Mucosa of rectum (tissue), 2 donors: Measurements from ENCODE around the gene JAZF1.

Experiments
- H3K27ac ChIP-seq, 2 donors: one replicate each; pipeline ENCODE4 v1.7.0; 2013; ENCODE audit warnings: inconsistent platforms in 2 of 2, low read depth in 2 of 2, low read length in 2 of 2
- H3K27me3 ChIP-seq, 2 donors: one replicate each; pipeline ENCODE4 v1.7.0; 2013; ENCODE audit warnings: low read length in 2 of 2; ENCODE audit not compliant: control insufficient read depth in 2 of 2, insufficient read depth in 2 of 2
- H3K36me3 ChIP-seq, 2 donors: one replicate each; pipeline ENCODE4 v1.7.0; 2013; ENCODE audit warnings: low read length in 2 of 2; ENCODE audit not compliant: control insufficient read depth in 2 of 2, insufficient read depth in 2 of 2
- H3K4me1 ChIP-seq, 2 donors: one replicate each; pipeline ENCODE4 v1.7.0; 2013; ENCODE audit warnings: low read length in 2 of 2, mild to moderate bottlenecking in 1 of 2; ENCODE audit not compliant: control insufficient read depth in 2 of 2, insufficient read depth in 2 of 2
- H3K4me3 ChIP-seq, 2 donors: one replicate each; pipeline ENCODE4 v1.7.0; 2013; ENCODE audit warnings: low read length in 2 of 2
- H3K9ac ChIP-seq, 2 donors: one replicate each; pipeline ENCODE4 v1.7.0; 2013; ENCODE audit warnings: low read length in 2 of 2, low read depth in 1 of 2, mild to moderate bottlenecking in 1 of 2
- H3K9me3 ChIP-seq, 2 donors: one replicate each; pipeline ENCODE4 v1.7.0; 2013; ENCODE audit warnings: low read length in 2 of 2; ENCODE audit not compliant: control insufficient read depth in 2 of 2
- donor health status: healthy.
- donor health status: Normal muscosa, but diverticular disease.

JAZF1 gene

GRCh38 chr7:28112467-28112866 is 68.1 kb downstream of the JAZF1 start:
- Histone ChIP-seq H3K4me3 (no peak overlapping the region), H3K4me1 (no peaks in the 10 kb centered on the region), H3K9me3 (no peaks in the 10 kb centered on the region), H3K9ac (no peak overlapping the region), H3K27ac (no peak overlapping the region), H3K36me3 (no peaks in the 10 kb centered on the region), H3K27me3 (no peaks in the 10 kb centered on the region)

GRCh38 chr7:28112012-28112411 is 68.6 kb downstream of the JAZF1 start:
- no peaks in the 10 kb centered on the region for H3K9me3 ChIP-seq
- H3K9ac ChIP-seq, result no peak overlapping the region
- H3K27me3 ChIP-seq, result no peaks in the 10 kb centered on the region
- no peak overlapping the region for H3K4me3 ChIP-seq
- H3K36me3 ChIP-seq, result no peaks in the 10 kb centered on the region
- H3K27ac ChIP-seq, result no peak overlapping the region
- H3K4me1 ChIP-seq, result no peaks in the 10 kb centered on the region

- no peak overlapping the region for H3K27ac ChIP-seq
- no peaks in the 10 kb centered on the region for H3K9me3 ChIP-seq
- no peak overlapping the region for H3K4me3 ChIP-seq
- H3K36me3 ChIP-seq, result no peaks in the 10 kb centered on the region
- no peaks in the 10 kb centered on the region for H3K4me1 ChIP-seq
- H3K27me3 ChIP-seq, result no peaks in the 10 kb centered on the region
- no peak overlapping the region for H3K9ac ChIP-seq
Measured at GRCh38 chr7:28110427-28111012, 70.1 kb downstream of the JAZF1 start.

GRCh38 chr7:28108747-28109146 is 71.8 kb downstream of the JAZF1 start:
- H3K27ac ChIP-seq, result no peak overlapping the region
- no peak overlapping the region for H3K4me3 ChIP-seq
- H3K9ac ChIP-seq, result no peak overlapping the region
- no peaks in the 10 kb centered on the region for H3K9me3 ChIP-seq
- no peaks in the 10 kb centered on the region for H3K36me3 ChIP-seq
- H3K27me3 ChIP-seq, result no peaks in the 10 kb centered on the region
- H3K4me1 ChIP-seq, result no peaks in the 10 kb centered on the region

- Histone ChIP-seq H3K27ac (no peak overlapping the region), H3K27me3 (no peaks in the 10 kb centered on the region), H3K9ac (no peak overlapping the region), H3K4me1 (no peaks in the 10 kb centered on the region), H3K4me3 (no peak overlapping the region), H3K36me3 (no peaks in the 10 kb centered on the region), H3K9me3 (no peaks in the 10 kb centered on the region)
Measured at GRCh38 chr7:28107960-28108359, 72.6 kb downstream of the JAZF1 start.

GRCh38 chr7:28106321-28106829 is 74.2 kb downstream of the JAZF1 start:
- Histone ChIP-seq H3K27ac (no peak overlapping the region), H3K4me3 (no peak overlapping the region), H3K9me3 (no peaks in the 10 kb centered on the region), H3K36me3 (no peaks in the 10 kb centered on the region), H3K4me1 (no peaks in the 10 kb centered on the region), H3K27me3 (no peaks in the 10 kb centered on the region), H3K9ac (no peak overlapping the region)

GRCh38 chr7:28105234-28105633 is 75.4 kb downstream of the JAZF1 start:
- no peaks in the 10 kb centered on the region for H3K4me1 ChIP-seq
- no peaks in the 10 kb centered on the region for H3K36me3 ChIP-seq
- no peaks in the 10 kb centered on the region for H3K9me3 ChIP-seq
- no peak overlapping the region for H3K27ac ChIP-seq
- H3K27me3 ChIP-seq, result no peaks in the 10 kb centered on the region
- no peak overlapping the region for H3K4me3 ChIP-seq
- H3K9ac ChIP-seq, result no peak overlapping the region

GRCh38 chr7:28104811-28105210 is 75.8 kb downstream of the JAZF1 start:
- H3K27ac ChIP-seq, result no peak overlapping the region
- H3K9me3 ChIP-seq, result no peaks in the 10 kb centered on the region
- no peaks in the 10 kb centered on the region for H3K27me3 ChIP-seq
- no peak overlapping the region for H3K9ac ChIP-seq
- no peak overlapping the region for H3K4me3 ChIP-seq
- no peaks in the 10 kb centered on the region for H3K4me1 ChIP-seq
- no peaks in the 10 kb centered on the region for H3K36me3 ChIP-seq

- H3K9ac ChIP-seq, result no peak overlapping the region
- no peaks in the 10 kb centered on the region for H3K27me3 ChIP-seq
- no peaks in the 10 kb centered on the region for H3K9me3 ChIP-seq
- no peaks in the 10 kb centered on the region for H3K4me1 ChIP-seq
- no peak overlapping the region for H3K4me3 ChIP-seq
- H3K27ac ChIP-seq, result no peak overlapping the region
- no peaks in the 10 kb centered on the region for H3K36me3 ChIP-seq
Measured at GRCh38 chr7:28104041-28104541, 76.5 kb downstream of the JAZF1 start.

GRCh38 chr7:28102797-28103196 is 77.8 kb downstream of the JAZF1 start:
- H3K27me3 ChIP-seq, result no peaks in the 10 kb centered on the region
- no peaks in the 10 kb centered on the region for H3K4me1 ChIP-seq
- H3K27ac ChIP-seq, result no peak overlapping the region
- no peaks in the 10 kb centered on the region for H3K9me3 ChIP-seq
- H3K4me3 ChIP-seq, result no peak overlapping the region
- H3K36me3 ChIP-seq, result no peaks in the 10 kb centered on the region
- no peak overlapping the region for H3K9ac ChIP-seq
